Esophagus squamous epithelium (tissue), 4 donors: ENCODE measurements around the gene THBS3.
"Not testable (repeated sequence)": the region's sequence is repeated elsewhere in the genome, so short reads cannot be mapped to it uniquely, and the experiment has no call there.

ENCODE experiments used
- CTCF ChIP-seq, 6 experiments: fragments of 450-650 bp in 4 of 6; fragments of 200-600 bp in 2 of 6; sonication (generic) in 2 of 6; IDR thresholded peaks; one replicate each; pipeline ENCODE4 v1.5.1; 2016 to 2019; ENCODE audit warnings: antibody characterized with exemption in 6 of 6, mild to moderate bottlenecking in 4 of 6, moderate library complexity in 4 of 6
- POLR2A ChIP-seq, 4 donors: fragments of 450-650 bp; IDR thresholded peaks; one replicate each; pipeline ENCODE4 v1.6.1; 2017; ENCODE audit warnings: antibody characterized with exemption in 4 of 4, mild to moderate bottlenecking in 4 of 4, moderate library complexity in 3 of 4

GRCh38 chr1:155155996-155156643, 51.6 kb downstream of the THBS3 start:
- not testable (repeated sequence) for TF ChIP-seq POLR2A, CTCF (IDR thresholded peaks at IDR 0.05)
